Measurements from ENCODE around the gene VCP.
"Not testable (repeated sequence)": the region's sequence is repeated elsewhere in the genome, so short reads cannot be mapped to it uniquely, and the experiment has no call there.

The VCP gene

GRCh38 chr9:35059438-35059837 lies 13.0 kb downstream of the VCP start:
- ATAC-seq = no peak

- no peak for ATAC-seq
Observed at GRCh38 chr9:35057271-35057620, 15.2 kb downstream of the VCP start.

- peak in 1 of 2 donors; percentile 41 for ATAC-seq
Observed at GRCh38 chr9:35056571-35057270, 15.7 kb downstream of the VCP start.

DNA sequence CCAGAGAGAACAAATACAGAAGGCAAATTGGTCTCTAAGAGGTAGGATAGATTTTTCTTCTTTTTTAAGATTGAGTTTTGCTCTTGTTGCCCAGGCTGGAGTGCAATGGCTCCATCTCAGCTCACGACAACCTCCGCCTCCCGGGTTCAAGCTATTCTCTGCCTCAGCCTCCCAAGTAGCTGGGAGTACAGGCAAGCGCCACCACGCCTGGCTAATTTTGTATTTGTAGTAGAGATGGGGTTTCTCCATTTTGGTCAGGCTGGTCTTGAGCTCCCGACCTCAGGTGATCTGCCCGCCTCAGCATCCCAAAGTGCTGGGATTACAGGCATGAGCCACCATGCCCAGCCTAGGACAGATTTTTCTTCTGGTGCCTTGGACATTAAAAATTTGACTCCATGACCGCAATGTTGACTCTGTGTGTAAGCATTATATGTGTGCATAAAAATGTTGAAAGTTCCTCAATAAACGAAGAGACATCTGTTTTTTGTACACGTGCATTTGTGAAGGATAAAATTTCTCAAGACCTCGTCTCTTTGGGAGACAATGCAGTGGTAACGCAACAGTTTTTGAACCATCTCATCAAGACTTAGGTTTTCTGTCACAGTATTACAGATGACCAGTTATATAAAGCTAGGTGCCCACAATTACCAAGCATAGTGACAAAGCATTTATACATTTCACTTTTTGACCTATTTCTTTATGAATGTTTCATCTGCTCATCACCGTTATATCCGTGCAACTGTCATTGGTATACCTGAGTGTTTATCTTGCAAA lies 17.4 kb downstream of the VCP start:
- no peak for ATAC-seq

DNA sequence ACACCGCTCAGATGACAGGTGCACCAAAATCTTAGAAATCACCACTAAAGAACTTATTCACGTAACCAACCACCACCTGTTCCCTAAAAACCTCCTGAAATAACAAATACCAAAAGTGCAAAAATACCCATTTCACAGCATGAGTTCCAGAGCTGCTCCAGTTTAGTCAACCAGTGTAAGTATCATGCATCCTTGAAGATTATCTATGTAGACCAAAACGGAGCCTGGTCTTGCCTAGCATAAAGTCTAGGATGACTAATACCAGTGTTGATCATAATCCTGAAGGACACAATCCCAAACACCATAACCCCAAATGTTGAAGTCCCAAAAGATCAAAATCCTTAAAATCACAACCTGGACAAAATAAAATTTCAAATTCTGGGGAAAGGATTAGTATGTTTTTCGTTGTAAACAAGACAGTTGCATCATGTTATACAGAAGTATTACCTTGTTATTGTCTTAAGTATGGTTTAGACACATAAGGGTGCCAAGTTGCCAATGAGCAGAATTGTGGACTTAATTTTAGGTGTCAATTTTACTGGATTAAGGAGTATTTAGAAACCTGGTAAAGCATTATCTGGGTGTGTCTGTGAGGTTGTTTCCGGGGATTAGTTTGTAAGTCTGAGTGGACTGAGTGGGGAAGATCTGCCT lies 18.1 kb downstream of the VCP start:
- no peak for ATAC-seq

GRCh38 chr9:35051069-35051967 lies 21.1 kb downstream of the VCP start:
- ATAC-seq = peak; percentile 64 to 76

GRCh38 chr9:35048511-35048910 lies 23.9 kb downstream of the VCP start:
- ATAC-seq = no peak

GRCh38 chr9:35044071-35044470 lies 28.4 kb downstream of the VCP start:
- no peak for ATAC-seq

DNA sequence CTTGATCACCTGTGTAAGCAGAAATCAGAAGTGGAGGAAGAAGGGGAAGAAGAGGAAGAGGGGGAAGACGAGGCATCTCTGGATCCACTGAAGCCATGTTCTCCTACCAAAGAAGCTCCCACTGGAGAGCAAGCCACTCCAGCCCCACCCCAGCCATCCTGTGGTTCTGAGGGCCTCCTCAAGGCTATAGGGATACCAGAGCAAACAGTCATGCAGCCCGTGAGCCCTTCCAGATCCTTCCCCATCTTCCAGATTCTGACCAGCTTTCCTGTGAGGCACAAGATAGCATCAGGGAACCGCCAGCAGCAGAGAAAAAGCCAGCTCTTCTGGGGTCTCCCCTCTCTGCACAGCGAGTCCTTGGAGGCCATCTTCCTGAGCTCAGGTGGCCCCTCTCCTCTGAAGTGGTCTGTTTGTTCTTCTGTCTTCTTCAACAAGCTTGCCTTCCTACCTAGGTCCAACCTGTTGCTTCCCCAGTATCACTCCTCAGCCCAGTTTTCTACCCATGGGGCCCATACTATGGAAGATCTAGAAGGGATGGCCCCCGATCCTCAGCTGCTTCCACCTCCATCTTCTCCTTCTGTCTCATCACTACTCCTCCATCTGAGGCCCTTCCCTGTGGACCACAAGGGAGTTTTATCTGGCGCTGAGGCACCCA lies 29.4 kb downstream of the VCP start:
- no peak for ATAC-seq

GRCh38 chr9:35042081-35042604 lies 30.3 kb downstream of the VCP start:
- no peak for ATAC-seq

DNA sequence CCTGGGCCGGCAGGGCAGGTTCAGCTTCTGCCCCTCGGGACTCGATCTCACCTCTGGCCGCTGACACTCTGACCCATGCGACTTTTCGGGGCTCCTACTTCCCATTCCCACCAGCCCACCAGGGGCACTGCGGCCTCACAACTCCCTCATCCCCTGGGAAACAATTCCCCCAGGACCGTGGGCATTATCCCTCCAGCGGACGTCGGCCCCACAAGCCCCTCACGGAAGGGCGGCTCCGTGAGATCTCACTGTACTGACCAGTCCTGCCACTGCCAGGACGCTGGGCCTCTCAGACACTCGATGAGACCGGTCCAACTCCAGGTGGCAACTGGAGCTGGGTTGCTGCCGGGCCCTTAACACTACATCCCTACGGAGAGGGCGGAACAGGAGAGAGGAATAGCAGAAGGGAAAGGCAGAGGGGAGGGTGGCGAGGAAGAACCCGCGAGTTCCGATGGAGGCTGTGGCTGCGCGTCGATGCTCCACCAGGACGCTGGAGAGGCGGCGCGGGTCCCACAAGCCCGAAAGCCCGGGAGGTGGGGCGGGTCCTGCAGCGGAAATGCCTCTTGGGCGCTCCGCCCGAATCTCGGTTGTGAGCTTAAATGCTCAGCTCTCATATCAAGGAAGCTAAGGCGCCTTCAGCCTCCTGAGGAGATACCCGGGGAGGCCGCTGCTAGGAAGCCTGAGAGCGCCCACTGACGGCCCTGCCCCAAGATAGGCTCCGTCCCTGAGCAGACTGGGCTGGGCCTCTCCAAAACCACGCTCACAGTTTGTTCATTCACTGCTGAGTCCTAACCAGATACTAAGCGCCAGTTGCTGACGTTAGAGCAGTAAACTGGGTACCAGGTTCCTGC lies 36.3 kb downstream of the VCP start:
- ATAC-seq = peak; percentile 48 to 76

GRCh38 chr9:35033101-35033500 lies 39.3 kb downstream of the VCP start:
- ATAC-seq = no peak

- ATAC-seq = no peak
Observed at GRCh38 chr9:35029852-35030251, 42.6 kb downstream of the VCP start.

- ATAC-seq = no peak
Observed at GRCh38 chr9:35029241-35029640, 43.2 kb downstream of the VCP start.

- no peak for ATAC-seq
Observed at GRCh38 chr9:35028341-35028740, 44.1 kb downstream of the VCP start.

DNA sequence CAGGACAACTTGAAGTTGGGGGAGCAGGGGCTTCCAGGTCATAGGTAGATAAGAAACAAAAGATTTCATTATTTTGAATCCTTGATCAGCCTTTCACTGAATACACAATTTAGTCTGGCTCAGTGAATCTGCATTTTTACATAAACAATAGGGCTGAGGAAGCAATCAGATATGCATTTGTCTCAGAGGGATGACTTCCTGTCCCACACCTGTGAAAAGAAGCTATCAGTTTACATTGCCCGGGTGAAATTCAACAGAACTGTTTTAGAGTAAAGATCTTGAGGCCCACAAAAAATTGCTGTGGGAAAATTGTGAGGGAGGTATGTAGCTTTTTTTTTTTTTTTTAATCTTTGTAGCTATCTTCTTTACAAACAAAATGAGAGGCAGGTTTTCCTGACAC lies 44.6 kb downstream of the VCP start:
- ATAC-seq = no peak

GRCh38 chr9:35027374-35027773 lies 45.1 kb downstream of the VCP start:
- no peak for ATAC-seq

DNA sequence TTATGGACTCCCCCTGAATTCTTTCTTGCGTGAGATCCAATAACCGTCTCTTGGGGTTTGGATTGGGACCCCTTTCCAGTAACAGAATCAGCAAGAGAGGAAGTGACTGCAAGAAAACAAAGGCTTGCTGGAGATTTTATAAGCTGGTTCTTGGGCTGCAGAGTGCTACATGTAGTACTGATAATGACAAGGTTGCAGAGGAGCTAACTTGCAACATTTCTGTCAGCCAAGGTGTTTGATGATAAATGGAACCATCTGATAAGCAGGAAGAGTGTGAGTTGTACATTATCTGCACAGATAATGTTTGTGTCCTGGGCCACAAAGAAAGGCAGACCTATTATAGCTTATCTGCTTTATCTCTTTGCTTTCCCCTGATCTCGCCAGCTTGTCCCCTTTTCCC lies 45.8 kb downstream of the VCP start:
- no peak for ATAC-seq

DNA sequence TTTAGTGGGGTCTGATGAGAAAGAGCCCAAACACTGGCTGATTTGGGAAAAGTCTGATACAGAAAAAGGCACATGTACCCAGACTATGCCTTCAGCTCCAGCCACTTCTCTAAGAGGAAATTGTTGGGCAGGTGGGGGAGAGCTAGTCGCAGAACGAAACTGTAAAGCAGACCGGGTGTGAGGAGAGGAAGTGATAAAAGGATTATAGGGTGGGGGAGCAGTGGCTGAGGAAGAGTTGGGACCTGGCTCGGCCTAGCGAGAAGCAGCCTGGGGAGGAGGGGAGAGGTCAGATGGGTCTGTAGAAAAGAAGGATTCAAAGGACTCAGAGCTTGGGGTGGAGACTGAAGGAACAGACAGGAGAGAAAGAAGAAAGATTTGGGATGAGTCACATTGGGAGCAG lies 49.0 kb downstream of the VCP start:
- ATAC-seq = not testable (repeated sequence)

GRCh38 chr9:35014517-35014916 lies 57.9 kb downstream of the VCP start:
- ATAC-seq = no peak

DNA sequence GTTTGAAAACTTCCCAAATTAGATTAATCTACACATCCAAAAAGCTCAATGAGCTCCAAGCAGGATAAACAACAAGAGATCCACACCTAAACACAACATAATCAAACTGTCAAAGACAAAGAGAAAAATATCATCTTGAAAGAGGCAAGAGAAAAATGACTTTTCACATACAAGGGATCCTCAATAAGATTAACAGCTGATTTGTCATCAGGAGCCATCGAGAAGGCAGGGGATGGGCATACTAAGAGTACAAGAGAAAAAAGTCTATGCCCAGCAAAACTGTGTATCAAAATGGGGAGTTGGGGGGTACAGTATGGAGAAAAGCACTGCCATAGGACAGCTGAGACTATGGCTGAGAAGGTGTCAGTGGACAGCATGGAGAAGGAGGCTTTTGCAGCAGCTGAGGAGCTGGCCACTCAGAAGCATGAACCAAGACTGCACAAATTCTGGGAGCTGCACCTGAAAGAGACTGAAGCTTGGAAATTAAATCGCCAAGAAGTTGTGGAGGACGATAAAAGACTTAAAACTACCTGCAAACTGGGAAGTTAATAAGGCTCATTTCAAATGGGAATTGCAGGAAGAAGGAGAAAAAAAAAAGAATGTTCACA lies 62.0 kb downstream of the VCP start:
- ATAC-seq = no peak

All from activated CD4-positive, CD25-positive, alpha-beta regulatory T cell treated with anti-CD3 and anti-CD28 coated beads, Interleukin-2, amount 50 U/mL, for 24 hours (primary cell).